Umbilical cord (tissue), 1 donor: ENCODE data around the gene SP7. TPM values are rescaled to one million over a fixed set of nuclear protein-coding genes. Genes with fewer than 3 reads are reported as not detected.

Experiments
- total RNA-seq: library from RNA; depleted of rRNA; stranded (reverse); fragments of >200 nt; gene quantifications from one replicate; pipeline ENCODE4 v1.2.3, GENCODE V29; 2014; ENCODE audit warnings: low replicate concordance; ENCODE audit not compliant: insufficient read depth

The SP7 gene
- total RNA-seq, 1 donor from 2014 or later, result 0.24 TPM

Other genes with a start within 250 kb of the SP7 start
- gene IGFBP6, start 238.7 kb downstream of the SP7 start, total RNA-seq, result 112 TPM
- not detected for gene SOAT2, start 232.9 kb downstream of the SP7 start, total RNA-seq
- gene ZNF740, start 155.6 kb downstream of the SP7 start, total RNA-seq, result 14.9 TPM
- 11.1 TPM for gene CSAD, start 155.4 kb downstream of the SP7 start, total RNA-seq
- not detected for gene ITGB7, start 129.1 kb downstream of the SP7 start, total RNA-seq
- gene RARG, start 104.1 kb downstream of the SP7 start, total RNA-seq, result 5.8 TPM
- 8.4 TPM for gene ESPL1, start 68.1 kb downstream of the SP7 start, total RNA-seq
- gene PFDN5, start 40.8 kb downstream of the SP7 start, total RNA-seq, result 454 TPM
- 17.8 TPM for gene MYG1, start 36.7 kb downstream of the SP7 start, total RNA-seq
- gene AAAS, start 14.7 kb downstream of the SP7 start, total RNA-seq, result 38.3 TPM
- 28.6 TPM for gene SP1, start 43.8 kb upstream of the SP7 start, total RNA-seq
- not detected for gene AMHR2, start 87.5 kb upstream of the SP7 start, total RNA-seq
- gene PRR13, start 105.4 kb upstream of the SP7 start, total RNA-seq, result 26.0 TPM
- 284 TPM for gene PCBP2, start 115.7 kb upstream of the SP7 start, total RNA-seq
- 10.8 TPM for gene MAP3K12, start 163.1 kb upstream of the SP7 start, total RNA-seq
- 21.7 TPM for gene TARBP2, start 164.9 kb upstream of the SP7 start, total RNA-seq
- gene NPFF, start 171.1 kb upstream of the SP7 start, total RNA-seq, result not detected